ENCODE results near the gene PDK2. TPM values are rescaled to one million over a fixed set of nuclear protein-coding genes. Genes with fewer than 3 reads are reported as not detected.

PDK2 gene
- total RNA-seq, 1 donor from 2014 or later: 10.3 TPM

DNA sequence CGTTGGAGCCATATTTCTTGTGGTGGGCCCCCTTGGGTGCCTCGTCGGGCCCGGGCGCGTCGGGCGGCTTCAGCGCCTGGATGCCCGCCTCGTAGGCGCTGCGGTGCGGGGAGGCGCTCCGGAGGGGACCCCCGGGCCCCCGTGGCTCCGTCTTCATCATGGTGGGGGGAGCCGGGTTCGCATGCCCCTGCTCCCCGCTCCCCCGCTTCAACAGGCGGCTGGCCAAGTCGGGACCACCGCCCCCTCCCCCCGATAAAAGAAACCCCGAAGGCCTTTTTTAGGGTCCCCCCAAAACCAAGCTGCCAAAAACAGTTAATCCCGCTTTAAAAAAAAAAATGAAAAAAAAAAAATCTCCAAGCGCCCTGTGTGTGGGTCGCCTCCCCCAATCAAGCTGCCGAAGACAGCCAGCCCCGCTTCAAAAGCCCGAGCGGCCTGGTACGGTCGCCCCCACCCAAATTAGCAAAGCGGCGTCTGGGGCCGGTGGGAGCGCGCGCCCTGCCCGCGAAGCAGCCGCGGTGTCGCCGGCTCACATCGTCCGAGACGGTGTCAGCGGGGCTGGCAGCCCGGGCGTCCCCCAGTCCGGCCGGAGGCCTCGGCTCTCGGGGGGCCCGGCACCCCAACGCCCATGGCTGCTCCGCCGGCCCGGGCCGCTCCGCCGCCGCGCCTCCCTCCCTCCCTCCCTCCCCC is 55.3 kb downstream of the PDK2 start, which contains the start of gene PPP1R9B:
TSS of gene PPP1R9B (minus strand) at position 324 of the 687 bp plus-strand sequence. CDS start at position 160, 164 bp downstream.
- DNase-seq: no peak

DNA sequence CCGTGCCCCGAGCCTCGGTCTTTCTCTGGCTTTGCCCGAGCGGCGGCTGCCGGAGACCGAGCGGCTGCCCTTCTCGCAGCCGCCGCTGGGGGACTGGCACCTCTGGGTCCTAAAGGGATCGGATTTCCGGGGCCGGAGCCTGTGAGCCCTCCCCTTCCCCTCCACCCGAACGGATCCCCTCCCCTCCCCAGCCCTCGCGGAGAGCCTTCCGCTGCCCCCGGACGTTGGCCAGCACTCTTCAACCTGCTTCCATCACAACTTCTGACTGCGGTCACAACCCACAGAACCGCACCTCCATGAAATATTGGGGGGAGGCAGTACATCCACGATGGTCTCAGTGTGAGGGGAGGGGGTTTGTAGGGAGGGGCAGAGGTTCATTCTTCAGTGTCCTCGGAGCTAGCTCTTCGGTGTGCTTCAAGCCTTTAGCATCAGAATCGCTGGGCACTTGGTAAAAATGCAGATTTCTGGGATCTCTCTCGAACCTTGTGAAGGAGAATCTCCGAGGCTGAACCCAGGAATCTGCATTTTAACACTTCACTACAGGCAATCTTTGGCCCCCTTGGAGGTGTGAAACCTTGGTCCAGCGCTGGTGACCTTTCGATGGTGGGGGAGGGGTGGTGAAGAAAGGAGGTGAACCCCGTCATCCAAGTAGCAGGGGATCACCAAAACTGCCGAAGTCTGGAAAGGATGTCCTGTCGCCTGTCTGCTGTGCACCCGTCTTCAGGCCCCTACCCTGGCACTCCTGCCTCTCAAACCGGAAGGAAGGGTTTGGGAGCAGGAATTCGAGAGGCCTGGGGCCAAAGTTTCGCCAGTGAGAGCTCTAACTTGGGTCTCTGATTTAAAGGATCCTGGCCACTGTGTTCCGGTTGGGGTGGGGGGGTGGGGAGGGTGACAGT is 56.1 kb downstream of the PDK2 start:
- peak; percentile 89 for DNase-seq

- DNase-seq: peak; percentile 86
Measured at GRCh38 chr17:50151937-50152547, 56.9 kb downstream of the PDK2 start.

DNA sequence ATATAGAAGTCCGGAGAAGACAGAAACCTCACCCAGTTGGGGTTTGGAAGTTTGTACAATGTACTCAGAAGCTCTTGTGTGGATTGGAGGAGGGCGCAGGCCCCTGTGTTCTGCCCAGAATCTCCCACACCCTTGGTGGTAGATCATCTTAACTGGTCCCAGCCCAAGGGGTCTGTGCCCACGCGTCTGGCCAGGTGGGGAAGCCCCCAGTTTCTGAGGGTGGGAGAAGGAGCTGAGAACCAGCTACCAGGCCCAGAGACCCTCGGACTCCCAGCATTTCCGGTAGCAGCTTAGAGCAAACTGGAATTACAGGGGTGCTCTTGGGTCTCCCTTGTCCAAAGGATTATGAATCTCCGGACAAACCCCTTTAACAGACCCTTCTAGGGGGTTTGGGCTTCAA is 57.6 kb downstream of the PDK2 start:
- DNase-seq: no peak

- DNase-seq: no peak
Measured at GRCh38 chr17:50153650-50154575, 58.8 kb downstream of the PDK2 start.

- DNase-seq: no peak
Measured at GRCh38 chr17:50154604-50155003, 59.5 kb downstream of the PDK2 start.

DNA sequence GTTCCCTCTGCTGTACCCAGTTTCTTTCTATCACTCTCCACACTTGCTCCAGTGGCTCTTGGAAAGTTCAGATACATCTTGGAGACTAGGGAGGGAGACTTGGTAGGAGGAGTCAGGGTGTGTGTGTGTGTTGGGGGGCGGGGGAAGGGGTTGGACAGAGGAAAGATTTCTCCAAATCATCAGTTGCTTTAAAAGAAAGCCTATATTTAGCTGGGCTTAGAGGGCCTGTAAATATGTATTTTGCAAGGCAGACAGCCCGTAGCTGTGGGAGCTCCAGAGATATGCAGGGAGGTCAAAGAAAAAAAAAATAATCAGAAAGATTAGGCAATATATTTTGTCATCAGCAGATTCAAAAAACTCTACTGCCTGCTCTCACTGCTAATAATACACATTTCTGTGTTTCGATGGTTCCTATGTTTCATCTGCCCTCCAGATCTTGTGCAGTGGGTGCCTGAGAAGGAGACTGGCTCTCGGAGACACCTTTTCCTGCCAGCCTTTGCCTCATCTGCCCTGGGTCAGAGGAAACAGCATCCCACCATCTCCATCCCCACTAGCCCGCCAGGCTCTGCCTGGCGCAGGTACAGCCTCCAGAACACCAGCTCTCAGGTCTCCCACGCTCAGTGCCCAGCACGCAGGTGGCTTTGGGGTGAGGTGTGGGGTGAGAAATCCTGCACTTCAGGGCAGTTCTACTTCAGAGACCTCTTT is 60.1 kb downstream of the PDK2 start:
- peak; percentile 53 for DNase-seq

DNA sequence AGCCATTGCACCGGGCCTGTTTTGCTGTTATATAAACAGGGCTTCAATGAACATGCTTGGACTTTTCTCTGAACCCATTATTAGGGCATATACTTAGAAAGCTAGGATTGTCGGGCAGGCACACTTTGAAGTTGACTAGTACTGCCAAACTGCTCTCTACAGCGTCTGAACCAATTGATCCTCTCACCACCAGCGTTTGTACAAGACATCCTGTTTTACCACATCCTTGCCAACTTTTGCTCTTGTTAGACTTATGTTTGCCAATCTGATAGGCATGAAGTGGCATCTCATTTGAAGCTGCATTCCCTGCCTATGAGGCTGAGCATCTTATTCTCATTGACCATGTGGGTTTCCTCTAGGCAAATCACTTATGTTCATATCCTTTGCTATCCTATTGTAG is 62.7 kb downstream of the PDK2 start:
- DNase-seq: no peak

GRCh38 chr17:50161023-50161910 is 66.1 kb downstream of the PDK2 start:
- DNase-seq: peak; percentile 96

Other genes starting within 250 kb of the PDK2 start
- gene TAC4, start 247.3 kb upstream of the PDK2 start, total RNA-seq: not detected
- gene DLX4, start 126.2 kb upstream of the PDK2 start, total RNA-seq: 2.3 TPM
- gene DLX3, start 100.1 kb upstream of the PDK2 start, total RNA-seq: 20.3 TPM
- 37.2 TPM for gene ITGA3, start 39.2 kb upstream of the PDK2 start, total RNA-seq
- 1.4 TPM for gene SAMD14, start 34.8 kb downstream of the PDK2 start, total RNA-seq
- 19.7 TPM for gene PPP1R9B, start 55.3 kb downstream of the PDK2 start, total RNA-seq
- gene SGCA, start 70.7 kb downstream of the PDK2 start, total RNA-seq: 14.6 TPM
- 5,022 TPM for gene COL1A1, start 106.3 kb downstream of the PDK2 start, total RNA-seq
- 0.20 TPM for gene TMEM92, start 179.1 kb downstream of the PDK2 start, total RNA-seq